Liver (tissue), 3 donors: ENCODE data around the gene SCN4A.
A peak's percentile ranks its signal among the peaks of the same experiment; 100 is the strongest.

Source experiments
- GABPA ChIP-seq, 2 donors: IDR thresholded peaks in 1 of 2; conservative IDR thresholded peaks in 1 of 2; 2 replicates each; pipeline ENCODE4 v1.6.1; 2016; ENCODE audit warnings: antibody characterized with exemption in 2 of 2, mild to moderate bottlenecking in 1 of 2, moderate library complexity in 1 of 2
- HNF4A ChIP-seq, 2 donors: conservative IDR thresholded peaks; 2 replicates each; pipeline ENCODE4 v1.6.1; 2016; ENCODE audit warnings: antibody characterized with exemption in 2 of 2, mild to moderate bottlenecking in 2 of 2
- JUND ChIP-seq, 2 donors: IDR thresholded peaks; 2 replicates each; pipeline ENCODE4 v1.6.1; 2016; ENCODE audit warnings: antibody characterized with exemption in 2 of 2
- RAD21 ChIP-seq, 2 donors: IDR thresholded peaks; 2 replicates each; pipeline ENCODE4 v1.6.1; 2016; ENCODE audit warnings: antibody characterized with exemption in 2 of 2, mild to moderate bottlenecking in 2 of 2
- SP1 ChIP-seq: IDR thresholded peaks from 2 replicates; pipeline ENCODE4 v1.6.1; 2018; ENCODE audit warnings: antibody characterized with exemption, mild to moderate bottlenecking
- TAF1 ChIP-seq: conservative IDR thresholded peaks from 2 replicates; pipeline ENCODE4 v1.6.1; 2016; ENCODE audit warnings: antibody characterized with exemption, mild to moderate bottlenecking
- YY1 ChIP-seq: IDR thresholded peaks from 2 replicates; pipeline ENCODE4 v1.6.1; 2016; ENCODE audit warnings: antibody characterized with exemption, mild to moderate bottlenecking
- TF ChIP-seq, protein P1 (sequence below): fragments of 150-350 bp; IDR thresholded peaks from 2 replicates; pipeline ENCODE4 v1.5.1; 2017; ENCODE audit warnings: improper control_type of control experiment, low read depth, low read length; ENCODE audit not compliant: missing input control
- TF ChIP-seq, protein P2 (sequence below): IDR thresholded peaks from 2 replicates; pipeline ENCODE4 v1.6.1; 2016; ENCODE audit warnings: antibody characterized with exemption, mild to moderate bottlenecking
- TF ChIP-seq, protein P3 (sequence below): IDR thresholded peaks from 2 replicates; pipeline ENCODE4 v1.6.1; 2016; ENCODE audit warnings: antibody characterized with exemption
- donor health status: healthy.
- donor health status: healthy.

- TF ChIP-seq YY1 (no peak), TAF1 (no peak), JUND (IDR thresholded peaks at IDR 0.05) (no peak), SP1 (peak; percentile 70), RAD21 (IDR thresholded peaks at IDR 0.05) (no peak), GABPA (IDR thresholded peaks at IDR 0.05 in 1 of 2, conservative IDR thresholded peaks at IDR 0.05 in 1 of 2) (no peak), HNF4A (conservative IDR thresholded peaks at IDR 0.05) (no peak)
- TF ChIP-seq, protein P1, sequence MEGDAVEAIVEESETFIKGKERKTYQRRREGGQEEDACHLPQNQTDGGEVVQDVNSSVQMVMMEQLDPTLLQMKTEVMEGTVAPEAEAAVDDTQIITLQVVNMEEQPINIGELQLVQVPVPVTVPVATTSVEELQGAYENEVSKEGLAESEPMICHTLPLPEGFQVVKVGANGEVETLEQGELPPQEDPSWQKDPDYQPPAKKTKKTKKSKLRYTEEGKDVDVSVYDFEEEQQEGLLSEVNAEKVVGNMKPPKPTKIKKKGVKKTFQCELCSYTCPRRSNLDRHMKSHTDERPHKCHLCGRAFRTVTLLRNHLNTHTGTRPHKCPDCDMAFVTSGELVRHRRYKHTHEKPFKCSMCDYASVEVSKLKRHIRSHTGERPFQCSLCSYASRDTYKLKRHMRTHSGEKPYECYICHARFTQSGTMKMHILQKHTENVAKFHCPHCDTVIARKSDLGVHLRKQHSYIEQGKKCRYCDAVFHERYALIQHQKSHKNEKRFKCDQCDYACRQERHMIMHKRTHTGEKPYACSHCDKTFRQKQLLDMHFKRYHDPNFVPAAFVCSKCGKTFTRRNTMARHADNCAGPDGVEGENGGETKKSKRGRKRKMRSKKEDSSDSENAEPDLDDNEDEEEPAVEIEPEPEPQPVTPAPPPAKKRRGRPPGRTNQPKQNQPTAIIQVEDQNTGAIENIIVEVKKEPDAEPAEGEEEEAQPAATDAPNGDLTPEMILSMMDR: no peak
- TF ChIP-seq, protein P2, sequence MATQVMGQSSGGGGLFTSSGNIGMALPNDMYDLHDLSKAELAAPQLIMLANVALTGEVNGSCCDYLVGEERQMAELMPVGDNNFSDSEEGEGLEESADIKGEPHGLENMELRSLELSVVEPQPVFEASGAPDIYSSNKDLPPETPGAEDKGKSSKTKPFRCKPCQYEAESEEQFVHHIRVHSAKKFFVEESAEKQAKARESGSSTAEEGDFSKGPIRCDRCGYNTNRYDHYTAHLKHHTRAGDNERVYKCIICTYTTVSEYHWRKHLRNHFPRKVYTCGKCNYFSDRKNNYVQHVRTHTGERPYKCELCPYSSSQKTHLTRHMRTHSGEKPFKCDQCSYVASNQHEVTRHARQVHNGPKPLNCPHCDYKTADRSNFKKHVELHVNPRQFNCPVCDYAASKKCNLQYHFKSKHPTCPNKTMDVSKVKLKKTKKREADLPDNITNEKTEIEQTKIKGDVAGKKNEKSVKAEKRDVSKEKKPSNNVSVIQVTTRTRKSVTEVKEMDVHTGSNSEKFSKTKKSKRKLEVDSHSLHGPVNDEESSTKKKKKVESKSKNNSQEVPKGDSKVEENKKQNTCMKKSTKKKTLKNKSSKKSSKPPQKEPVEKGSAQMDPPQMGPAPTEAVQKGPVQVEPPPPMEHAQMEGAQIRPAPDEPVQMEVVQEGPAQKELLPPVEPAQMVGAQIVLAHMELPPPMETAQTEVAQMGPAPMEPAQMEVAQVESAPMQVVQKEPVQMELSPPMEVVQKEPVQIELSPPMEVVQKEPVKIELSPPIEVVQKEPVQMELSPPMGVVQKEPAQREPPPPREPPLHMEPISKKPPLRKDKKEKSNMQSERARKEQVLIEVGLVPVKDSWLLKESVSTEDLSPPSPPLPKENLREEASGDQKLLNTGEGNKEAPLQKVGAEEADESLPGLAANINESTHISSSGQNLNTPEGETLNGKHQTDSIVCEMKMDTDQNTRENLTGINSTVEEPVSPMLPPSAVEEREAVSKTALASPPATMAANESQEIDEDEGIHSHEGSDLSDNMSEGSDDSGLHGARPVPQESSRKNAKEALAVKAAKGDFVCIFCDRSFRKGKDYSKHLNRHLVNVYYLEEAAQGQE: no peak
- TF ChIP-seq, protein P3, sequence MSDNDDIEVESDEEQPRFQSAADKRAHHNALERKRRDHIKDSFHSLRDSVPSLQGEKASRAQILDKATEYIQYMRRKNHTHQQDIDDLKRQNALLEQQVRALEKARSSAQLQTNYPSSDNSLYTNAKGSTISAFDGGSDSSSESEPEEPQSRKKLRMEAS: no peak
Observed at GRCh38 chr17:63963123-63963522, 9.6 kb downstream of the SCN4A start.
